HG03280 (cell line): ENCODE data around the gene TAB2.
"Not testable (repeated sequence)": the region's sequence is repeated elsewhere in the genome, so short reads cannot be mapped to it uniquely, and the experiment has no call there.

Experiments used
- ATAC-seq: cut with Tn5 transposase; IDR thresholded peaks from one replicate; pipeline ENCODE4 v1.9.1; 2021; ENCODE audit warnings: mild to moderate bottlenecking, moderate library complexity; ENCODE audit not compliant: unreplicated experiment

The TAB2 gene

GRCh38 chr6:149438855-149439254 lies 121.3 kb downstream of the TAB2 start:
- ATAC-seq: no peak

GRCh38 chr6:149439626-149440025 lies 122.1 kb downstream of the TAB2 start:
- ATAC-seq: no peak

GRCh38 chr6:149440735-149441671 lies 123.5 kb downstream of the TAB2 start:
- no peak for ATAC-seq

- no peak for ATAC-seq
Observed at GRCh38 chr6:149441740-149442139, 124.2 kb downstream of the TAB2 start.

GRCh38 chr6:149443411-149444181 lies 126.1 kb downstream of the TAB2 start:
- no peak for ATAC-seq

- not testable (repeated sequence) for ATAC-seq
Observed at GRCh38 chr6:149444360-149445094, 127.0 kb downstream of the TAB2 start.

GRCh38 chr6:149445095-149445466 lies 127.6 kb downstream of the TAB2 start:
- ATAC-seq: no peak

DNA sequence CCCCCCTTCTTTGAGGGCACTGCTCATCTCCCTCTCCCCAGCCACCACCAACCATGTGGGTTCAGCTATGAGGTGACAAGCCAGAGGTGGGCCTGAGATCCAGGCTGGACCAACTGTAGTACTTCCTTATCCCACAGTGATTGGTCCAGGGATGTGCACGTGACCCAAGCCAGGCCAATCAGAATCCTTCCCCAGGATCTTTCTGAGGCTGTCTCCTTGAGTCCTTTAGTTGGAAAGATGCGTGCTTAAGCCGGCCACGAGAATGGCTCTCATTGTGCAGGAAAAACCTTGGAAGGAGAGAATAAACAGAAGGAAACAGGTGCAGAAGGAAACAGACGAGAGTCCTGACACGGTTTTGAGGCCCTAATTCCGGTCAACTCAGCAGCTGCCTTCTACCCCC lies 128.1 kb downstream of the TAB2 start:
- no peak for ATAC-seq

DNA sequence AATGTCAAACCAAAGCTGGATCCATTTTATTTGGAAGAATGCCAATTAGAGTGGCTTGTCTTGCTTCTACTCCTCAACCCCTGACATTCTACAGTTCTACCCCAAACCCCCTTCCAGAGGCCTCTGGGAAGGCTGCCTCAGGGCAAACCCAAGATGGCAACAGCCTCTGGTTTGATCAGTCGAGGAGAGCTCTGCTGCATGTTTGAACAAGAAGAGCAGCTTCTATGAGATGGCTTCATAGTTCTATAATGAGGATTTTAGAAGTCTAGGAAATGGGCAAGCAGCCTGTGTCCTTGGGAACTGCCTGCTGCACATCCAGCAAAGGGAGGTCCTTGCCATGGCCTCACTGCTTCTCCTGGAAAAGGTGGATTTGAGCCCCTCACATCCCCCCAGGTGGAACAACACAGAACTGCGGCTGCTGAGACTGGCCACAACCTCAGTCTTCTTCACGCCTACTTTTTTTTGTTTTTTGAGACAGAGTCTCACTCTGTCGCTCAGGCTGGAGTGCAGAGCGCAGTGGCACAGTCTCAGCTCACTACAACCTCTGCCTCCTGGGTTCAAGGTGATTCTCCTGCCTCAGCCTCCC lies 129.4 kb downstream of the TAB2 start:
- no peak for ATAC-seq

- ATAC-seq: no peak
Observed at GRCh38 chr6:149448821-149449453, 131.4 kb downstream of the TAB2 start.

DNA sequence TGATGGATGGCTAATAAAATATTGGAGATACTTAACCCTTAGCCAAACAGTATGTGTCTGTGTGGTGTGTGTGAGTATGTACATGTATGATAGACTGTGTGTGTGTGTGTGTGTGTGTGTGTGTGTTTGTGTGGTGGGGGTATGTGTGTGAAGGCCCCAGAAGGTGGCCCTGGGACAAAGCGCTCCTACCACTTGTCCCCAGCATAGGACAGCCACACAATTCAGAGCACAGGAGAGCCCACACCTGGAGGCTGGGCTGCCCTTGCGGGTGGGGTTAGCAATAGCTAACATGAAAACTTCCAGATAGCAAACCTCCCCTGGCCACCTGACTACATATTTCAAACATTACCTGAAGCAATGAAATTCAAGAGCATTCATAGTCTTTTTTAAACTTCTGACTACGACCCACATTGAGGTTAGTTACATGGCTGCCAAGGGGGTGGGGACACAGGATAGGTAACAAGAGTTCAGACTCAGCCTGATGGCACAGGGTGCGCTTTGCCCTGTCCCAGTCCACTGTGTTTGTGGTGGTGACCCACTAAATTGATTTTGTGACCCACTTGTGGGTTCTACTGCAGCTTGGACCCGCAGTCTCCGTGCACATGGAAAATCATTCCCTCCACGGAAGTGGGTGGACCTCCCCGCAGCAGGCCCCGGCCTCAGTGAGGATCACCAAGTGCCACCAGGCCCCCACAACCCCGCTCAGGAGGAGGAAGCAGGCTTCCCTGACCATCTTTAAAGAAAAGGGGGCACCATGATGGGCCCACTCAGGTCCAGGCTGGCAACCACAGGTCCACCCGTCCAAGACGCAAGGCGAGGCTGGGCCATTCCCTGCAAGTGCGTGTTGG lies 132.5 kb downstream of the TAB2 start:
- no peak for ATAC-seq

DNA sequence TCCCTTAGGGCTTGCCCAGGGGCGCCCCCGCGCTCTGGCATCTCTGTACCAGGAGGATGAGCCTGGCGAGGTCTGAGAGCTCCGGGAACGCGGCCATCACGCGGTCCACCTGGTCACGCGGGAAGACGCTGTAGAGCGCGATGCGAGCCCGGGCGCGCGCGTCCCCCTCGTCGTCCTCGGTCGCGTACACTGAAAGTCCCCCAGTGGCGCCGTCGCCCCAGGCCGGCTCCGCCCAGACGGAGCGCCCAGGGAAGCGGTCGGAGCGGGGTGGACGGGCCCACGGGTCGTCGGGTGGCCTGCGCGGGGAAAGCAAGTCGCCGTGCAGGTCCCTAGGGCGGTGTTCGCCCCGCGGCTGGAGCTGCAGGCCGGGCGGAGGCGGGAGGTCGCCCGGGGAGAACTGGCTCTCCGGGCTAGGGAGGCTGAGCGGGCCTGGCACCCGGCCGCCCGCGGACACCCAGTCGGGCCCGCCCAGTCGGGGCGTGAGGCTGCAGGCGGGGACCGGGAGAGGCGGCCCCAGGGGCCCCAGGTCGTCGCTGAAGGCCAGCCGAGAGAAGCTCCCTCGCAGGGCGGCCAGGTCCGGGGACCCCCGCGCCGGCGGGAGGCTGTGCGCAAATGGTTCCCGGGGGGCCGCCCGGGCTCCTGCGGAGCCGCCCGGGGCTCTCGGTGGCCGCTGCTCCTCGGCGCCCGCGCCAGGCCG lies 133.3 kb downstream of the TAB2 start:
- no peak for ATAC-seq

GRCh38 chr6:149451376-149452036 lies 134.0 kb downstream of the TAB2 start:
- ATAC-seq: no peak

DNA sequence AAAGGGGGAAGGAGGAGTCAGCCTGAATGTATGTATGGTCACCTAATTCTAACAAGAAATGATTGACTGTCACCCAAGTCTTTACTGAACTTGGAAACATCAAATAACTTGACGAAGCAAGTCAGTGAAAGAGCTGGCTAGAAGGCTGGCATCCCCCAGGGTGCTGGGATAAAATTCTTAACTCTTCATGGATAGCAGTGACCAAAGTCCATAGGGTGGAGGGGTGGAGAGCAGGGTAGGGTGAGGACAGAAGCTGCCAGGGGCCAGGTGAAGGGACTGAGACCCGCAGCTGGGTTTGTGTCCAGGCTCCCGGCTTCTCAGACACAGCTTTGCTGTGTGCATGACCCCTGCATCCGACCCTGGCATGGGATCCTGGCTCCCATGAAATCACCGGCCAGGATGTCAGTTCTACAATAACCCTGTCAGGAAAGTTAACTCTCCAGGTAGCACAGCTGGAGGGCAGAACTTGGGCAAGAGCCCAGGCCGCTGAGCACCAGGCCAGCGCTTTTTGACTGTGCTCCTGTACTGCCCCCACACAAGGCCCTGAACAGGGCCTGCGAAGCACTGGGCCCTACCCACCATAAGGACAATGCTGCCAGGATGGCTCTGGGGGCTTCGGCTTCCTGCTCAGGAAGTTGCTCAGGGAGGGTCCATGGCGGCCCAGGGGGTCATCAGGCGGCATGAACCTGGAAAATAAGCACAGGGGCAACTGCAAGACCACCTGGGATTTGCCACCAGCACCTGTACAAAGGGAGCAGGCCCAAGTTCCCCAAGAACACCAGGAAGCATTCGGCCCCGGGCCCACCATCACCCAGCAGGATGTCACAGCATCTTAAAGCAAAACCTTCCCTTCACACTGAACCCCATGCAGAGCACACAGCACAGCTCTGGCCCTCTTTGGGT lies 134.8 kb downstream of the TAB2 start:
- ATAC-seq: no peak

- ATAC-seq: no peak
Observed at GRCh38 chr6:149453597-149454345, 136.3 kb downstream of the TAB2 start.

DNA sequence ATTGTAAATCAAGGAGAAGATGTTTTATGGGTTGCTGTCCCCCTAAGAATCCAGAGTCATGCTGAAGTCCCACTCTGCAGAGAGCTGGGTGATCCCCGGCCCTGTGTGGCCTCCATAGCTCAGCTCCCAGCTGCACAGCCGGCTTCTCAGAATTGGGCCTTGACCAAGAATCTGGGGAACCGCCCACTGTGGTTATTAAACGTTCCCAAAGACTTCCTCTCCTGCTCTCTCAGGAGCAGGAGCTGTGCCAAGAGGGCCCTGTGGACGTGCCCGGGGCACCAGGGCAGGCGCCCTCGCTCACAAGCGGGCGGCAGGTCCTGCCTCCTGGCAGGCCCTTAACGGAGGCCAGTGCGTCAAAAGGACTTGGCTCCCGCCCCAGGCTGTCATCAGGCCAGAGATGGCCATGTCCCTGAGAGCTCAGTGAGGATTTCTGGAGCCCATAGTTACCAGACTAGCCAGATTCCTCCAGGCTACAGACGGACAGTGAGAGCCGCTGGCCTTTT lies 136.9 kb downstream of the TAB2 start:
- ATAC-seq: no peak
